PFSK-1 (cell line): ENCODE results near the gene UVRAG.

Experiments used
- FOXP2 ChIP-seq: optimal IDR thresholded peaks from 2 replicates; pipeline ENCODE3; 2011; ENCODE audit warnings: borderline replicate concordance, control low read depth, inconsistent platforms; ENCODE audit not compliant: insufficient read depth; ENCODE audit errors: extremely low read length, extremely low read depth
- POLR2AphosphoS5 ChIP-seq: IDR thresholded peaks from 2 replicates; pipeline ENCODE4 v1.6.1; 2012; ENCODE audit warnings: low read depth, mild to moderate bottlenecking, control low read depth, low read length, moderate library complexity
- SIN3A ChIP-seq: IDR thresholded peaks from 2 replicates; pipeline ENCODE4 v1.6.1; 2012; ENCODE audit warnings: mild to moderate bottlenecking, low read length, moderate library complexity, borderline replicate concordance; ENCODE audit not compliant: insufficient read depth
- TAF1 ChIP-seq: IDR thresholded peaks from 2 replicates; pipeline ENCODE4 v1.6.1; 2012; ENCODE audit warnings: low read length, control low read depth, borderline replicate concordance; ENCODE audit not compliant: insufficient read depth

GRCh38 chr11:76083563-76084451 is 268.8 kb downstream of the UVRAG start:
- TF ChIP-seq FOXP2: no peak
- TF ChIP-seq POLR2AphosphoS5: no peak
- TF ChIP-seq SIN3A: no peak
- TF ChIP-seq TAF1: no peak
